GM19324 (cell line): ENCODE results near the gene KDM2B.
A peak's percentile ranks its signal among the peaks of the same experiment; 100 is the strongest.

Experiments used
- ATAC-seq: cut with Tn5 transposase; IDR thresholded peaks from one replicate; pipeline ENCODE4 v1.9.1; 2021; ENCODE audit warnings: mild to moderate bottlenecking, moderate library complexity; ENCODE audit not compliant: unreplicated experiment, low FRiP score

The KDM2B gene

DNA sequence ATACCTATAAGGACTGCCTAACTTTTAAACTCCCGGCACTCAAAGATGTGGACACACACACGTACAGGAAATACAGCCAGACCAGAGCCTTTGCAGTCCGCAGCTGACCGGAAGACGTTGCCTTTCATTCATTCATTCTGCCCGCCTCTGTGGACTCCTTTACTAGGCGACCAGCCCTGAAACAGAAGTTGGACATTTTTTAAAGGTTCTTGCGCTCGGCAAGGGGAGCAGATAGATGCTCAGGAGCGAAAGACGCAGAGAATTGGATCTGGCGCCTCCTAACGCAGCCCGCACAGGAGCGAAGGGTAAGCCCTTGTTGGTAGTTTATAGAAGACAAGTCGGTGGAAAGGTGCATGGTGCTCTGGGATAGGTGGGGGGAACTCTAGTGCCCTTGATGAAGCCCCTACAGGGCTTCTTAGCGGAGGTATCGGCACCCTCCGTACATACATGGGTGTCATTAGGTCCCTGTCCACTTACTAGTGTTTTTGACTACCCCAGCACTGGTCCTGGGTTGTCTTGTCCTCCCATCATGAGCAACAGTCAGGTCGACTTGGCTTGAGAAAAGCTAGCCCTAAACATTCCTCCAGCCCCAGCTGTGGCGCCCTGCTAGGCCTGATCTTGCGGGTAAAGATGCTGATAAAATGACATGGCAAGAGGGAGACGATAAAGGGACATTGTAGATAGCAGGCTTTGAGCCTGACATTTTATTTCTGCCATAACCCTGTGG, at the start of gene KDM2B:
KDM2B (minus strand) TSS at position 65 of the 727 bp plus-strand sequence. CDS start 112 bp downstream, outside the sequence.
- ATAC-seq = no peak

DNA sequence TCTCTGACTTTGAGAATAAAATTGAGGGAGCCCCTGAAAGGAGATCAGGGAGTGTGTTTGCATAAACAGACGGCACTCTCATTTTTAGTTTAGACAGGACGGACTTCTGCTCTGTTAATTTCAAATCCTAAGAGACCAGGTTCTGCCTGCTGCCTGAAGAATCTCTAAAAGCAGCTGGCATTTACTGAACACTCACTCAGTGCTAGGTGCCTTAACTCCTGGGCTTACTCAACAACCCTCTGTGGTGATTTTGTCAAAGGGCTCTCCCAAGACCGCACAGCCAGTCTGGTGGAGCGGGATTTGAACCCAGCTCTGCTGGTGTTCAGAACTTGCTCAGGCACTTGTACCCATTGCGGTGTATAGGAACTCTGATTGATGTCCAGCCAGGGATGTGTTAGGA, 47.7 kb upstream of the KDM2B start:
- no peak for ATAC-seq

DNA sequence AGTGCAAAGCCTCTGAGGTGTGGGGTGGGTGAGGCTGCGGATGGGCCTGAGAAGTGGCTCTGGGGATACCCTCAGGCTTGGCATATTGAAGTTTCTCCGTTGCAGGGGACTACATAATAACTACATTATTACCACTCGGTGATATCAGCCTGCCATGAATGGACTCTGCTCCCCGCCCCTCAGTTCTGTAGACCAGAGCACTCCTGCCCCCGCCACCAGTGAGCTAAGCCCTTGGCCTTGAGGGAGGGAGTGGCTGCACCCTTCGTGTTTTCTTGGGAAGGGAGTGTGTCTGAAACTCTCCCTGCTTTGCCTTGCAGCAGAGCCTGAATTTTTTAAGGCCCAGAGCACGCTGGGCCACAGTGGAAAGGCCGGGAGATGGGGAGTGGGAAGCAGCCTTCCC, 47.2 kb upstream of the KDM2B start:
- no peak for ATAC-seq

DNA sequence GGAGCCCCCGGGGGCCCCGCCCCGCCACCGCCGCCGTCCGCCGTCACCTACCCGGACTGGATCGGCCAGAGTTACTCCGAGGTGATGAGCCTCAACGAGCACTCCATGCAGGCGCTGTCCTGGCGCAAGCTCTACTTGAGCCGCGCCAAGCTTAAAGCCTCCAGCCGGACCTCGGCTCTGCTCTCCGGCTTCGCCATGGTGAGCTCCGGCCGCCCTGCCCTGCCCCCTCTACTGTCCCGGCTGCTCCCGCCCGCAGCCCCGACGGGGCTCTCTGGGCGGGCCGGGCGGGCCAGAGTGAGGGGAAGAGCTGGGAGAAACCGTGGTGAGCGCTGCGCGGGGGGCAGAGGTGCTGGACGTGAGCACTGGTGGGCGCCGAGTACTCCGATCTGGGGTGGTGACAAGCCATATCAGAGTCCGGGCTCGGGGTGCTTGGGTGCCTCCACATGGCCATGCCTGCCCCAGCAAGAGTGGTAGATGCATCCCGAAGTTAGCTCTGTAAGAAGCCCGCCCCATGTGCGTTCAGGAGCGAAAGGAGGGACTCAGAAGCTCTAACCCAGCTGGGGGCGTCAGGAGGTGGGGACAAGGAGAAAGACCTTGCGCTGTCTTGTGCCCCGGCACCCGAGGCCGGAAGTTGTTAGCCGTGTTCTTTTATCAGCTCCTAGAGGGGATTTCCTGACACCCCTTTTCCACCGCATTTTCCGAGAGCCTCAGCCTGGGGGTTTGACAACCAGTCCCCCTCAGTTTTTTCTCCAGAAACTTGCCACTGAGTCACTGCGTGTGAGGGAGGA, 46.2 kb upstream of the KDM2B start:
- ATAC-seq = peak; percentile 32

DNA sequence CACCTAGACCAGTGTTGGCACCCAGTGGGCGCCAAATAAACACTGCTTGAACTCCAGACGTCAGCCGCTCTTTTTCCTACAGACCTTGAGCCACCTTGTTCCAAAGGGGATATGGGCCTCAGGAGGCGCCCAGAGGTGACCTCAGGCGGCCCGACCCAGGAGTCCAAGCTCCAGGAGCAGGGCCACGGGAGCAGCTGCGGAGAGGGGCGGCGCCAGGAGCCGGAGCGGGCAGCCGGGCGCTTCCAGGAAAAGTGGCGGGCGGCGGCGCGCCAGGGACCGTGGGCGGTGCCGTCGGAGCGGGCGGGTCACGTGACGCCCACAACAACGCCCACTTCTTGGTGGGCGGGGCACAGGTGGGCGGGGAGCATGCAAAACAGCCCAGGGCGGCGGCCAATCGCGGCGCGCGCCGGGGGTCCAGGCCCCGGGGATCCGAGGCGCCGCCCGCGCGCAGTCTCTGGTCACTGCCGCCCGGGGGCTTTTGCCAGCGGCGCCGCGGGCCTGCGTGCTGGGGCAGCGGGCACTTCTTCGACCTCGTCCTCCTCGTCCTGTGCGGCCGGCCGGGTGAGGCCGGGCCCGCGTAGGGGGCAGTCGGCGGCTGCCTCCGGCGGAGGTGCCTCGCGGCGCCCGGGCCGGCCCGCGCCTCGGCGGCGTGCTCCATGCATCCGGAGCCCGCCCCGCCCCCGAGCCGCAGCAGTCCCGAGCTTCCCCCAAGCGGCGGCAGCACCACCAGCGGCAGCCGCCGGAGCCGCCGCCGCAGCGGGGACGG, 45.4 kb upstream of the KDM2B start, which contains the start of gene ORAI1:
ORAI1 (plus strand) TSS at position 444 of the 766 bp plus-strand sequence.
- ATAC-seq = peak; percentile 86

DNA sequence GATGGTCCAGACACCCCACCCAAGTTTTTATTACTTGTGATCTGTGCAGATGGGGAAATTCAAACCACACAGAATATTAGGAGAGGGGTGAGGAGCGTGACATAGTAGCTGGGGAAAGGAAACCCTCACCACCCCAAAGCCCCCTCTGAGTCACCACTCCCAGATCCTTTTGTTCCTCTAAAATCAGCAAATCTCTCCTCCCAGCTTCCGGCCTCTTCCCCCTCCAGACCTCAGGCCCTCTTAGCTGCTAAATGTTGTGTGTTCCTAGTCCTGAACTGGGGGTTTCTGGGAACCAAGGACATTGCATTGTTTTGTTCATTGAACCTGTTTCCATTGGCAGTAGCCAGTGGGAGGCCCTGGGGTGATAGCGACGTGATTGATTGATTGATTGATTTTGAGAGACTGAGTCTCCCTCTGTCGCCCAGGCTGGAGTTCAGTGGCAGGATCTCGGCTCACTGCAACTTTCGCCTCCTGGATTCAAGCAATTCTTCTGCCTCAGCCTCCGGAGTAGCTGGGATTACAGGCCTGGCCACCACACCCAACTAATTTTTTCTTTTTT, 39.6 kb upstream of the KDM2B start:
- no peak for ATAC-seq

DNA sequence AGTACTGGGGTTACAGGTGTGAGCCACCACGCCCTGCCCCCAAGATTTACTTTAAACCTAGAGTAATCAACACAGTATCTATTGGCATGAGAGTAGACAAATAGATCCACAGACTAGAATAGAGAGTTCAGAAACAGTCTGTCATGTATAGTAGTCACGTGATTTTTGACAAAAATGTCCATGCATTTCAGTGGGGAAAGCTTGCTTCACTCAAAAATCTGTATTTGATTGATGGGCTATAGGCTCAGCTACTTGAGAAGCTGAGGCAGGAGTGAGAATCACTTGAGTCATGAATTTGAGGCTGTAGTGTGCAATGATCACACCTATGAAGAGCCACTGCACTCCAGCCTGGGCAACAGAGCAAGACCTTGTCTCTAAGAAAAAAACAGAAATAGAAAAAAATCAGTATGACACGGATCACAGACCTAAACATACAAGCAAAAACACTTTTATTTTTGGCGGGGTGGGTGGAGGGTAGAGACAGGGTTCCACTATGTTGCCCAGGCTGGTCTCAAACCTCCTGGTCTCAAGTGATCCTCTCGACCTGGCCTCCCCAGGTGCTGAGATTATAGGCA, 37.9 kb upstream of the KDM2B start:
- ATAC-seq = no peak

DNA sequence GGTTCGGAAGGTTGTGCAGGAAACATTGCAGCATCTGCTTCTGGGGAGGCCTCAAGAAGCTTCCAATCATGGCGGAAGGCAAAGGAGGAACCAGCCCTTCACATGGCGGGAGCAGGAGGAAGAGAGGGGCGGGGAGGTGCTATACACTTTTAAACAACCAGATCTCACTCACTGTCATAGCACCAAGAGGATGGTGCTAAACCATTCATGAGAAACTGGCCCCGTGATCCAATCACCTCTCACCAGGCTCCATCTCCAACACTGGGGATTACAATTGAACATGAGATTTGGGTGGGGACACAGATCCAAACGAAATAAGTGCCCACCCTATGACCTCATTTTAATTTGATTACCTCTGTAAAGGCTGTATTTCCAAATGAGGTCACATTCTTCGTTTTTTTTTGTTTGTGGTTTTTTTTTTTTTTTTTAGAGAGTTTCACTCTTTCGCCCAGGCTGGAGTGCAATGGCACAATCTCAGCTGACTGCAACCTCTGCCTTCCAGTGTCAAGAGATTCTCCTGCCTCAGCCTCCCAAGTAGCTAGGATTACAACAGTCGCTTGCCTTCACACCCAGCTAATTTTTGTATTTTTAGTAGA, 34.1 kb upstream of the KDM2B start:
- ATAC-seq = no peak

DNA sequence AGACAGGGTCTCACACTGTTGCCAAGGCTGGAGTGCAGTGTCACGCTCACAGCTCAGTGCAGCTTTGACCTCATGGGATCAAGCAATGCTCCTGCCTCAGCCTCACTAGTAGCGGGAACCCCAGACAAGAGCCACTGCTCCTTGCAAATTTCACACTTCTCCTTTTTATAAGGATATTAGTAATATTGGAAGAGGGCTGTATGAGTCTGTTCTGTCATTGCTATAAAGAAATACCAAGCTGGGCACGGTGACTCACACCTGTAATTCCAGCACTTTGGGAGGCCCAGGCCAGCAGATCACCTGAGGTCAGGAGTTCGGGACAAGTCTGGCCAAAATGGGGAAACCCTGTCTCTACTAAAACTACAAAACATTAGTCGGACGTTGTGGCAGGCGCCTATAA, 32.6 kb upstream of the KDM2B start:
- ATAC-seq = no peak

DNA sequence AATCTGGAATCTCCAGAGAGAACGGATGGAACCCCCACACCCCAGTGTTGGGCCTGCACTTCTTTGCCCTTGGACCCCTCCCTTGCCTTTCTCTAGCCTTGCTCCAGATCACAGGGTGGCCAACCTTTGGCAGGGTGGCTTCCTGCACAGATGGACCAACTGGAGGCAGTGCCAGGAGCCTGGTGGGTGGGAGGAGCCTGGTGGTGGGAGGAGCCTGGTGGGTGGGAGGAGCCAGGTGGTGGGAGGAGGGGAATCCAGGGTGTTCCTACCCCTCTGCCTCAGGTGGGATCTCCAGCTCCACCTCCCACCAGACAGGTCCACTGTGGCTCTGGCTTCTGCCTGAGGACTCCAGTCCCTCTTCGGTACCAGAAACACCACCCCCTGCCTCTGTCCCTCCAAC, 30.5 kb upstream of the KDM2B start:
- ATAC-seq = no peak

DNA sequence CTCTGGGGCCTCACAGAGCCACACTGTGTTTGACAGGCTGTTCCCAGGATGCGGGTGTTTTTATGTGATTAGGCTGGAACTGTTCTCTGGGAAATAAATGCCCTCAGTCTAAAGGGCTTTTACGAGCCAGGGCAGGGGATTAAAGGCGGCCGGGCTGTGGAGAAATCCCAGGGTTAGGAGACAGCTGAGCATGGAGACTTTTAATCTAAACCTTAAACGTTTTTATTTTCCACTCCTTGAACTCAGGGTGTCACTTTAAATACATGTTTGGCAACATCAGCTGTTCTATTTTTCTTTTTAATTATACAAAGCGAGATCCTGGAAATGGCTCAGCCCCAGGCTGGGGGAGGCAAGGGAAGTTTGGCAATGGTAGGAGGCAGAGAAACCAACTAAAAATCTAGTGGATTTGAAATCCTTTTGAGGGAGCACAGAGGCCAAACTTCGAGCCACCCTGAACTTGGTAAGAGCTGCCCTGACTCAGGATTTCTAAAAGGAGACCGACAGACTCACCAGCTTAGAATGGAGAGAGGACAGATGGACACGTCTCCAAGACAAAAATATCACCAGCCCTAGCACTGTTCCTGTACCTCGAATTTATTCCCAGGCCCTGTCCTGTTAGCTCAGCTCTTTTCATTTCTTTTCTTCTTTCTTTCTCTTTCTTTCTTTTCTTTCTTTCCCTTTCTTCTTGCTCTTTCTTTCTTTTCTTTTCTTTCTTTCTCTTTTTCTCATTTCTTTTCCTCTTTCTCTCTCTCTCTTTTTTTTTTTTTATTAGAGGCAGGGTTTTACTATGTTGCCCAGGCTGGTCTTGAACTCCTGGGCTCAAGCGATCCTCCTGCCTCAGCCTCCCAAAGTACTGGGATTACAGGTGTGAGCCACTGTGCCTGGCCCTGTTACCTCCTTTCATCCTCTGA, 29.7 kb upstream of the KDM2B start:
- ATAC-seq = no peak

DNA sequence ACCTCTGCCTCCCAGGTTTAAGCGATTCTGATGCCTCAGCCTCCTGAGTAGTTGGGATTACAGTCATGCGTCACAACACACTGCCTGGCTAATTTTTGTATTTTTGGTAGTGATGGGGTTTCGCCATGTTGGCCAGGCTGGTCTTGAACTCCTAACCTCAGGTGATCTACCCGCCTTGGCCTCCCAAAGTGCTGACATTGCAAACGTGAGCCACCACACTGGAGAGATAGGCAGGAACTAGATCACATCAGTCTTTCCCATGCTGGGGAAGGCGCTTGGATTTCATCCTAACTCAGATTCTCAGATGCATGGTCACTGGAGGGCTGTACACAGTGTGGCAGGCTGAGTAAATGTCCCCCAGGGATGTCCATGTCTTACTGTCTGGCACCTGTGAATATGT, 27.5 kb upstream of the KDM2B start:
- ATAC-seq = no peak

DNA sequence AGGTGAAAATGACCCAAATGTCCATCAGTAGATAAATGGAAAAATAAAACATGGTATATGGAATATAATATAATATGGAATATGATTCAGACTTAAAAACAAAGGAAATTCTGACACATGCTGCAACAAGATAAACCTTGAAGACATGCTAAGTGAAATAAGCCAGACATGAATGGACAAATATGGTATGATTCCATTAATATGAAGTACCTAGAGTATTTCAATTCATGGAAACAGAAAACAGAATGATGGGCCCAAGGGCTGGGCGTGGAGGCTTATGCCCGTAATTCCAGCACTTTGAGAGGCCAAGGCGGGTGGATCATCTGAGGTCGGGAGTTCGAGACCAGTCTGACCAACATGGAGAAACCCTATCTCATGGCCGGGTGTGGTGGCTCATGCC, 22.8 kb upstream of the KDM2B start:
- no peak for ATAC-seq

DNA sequence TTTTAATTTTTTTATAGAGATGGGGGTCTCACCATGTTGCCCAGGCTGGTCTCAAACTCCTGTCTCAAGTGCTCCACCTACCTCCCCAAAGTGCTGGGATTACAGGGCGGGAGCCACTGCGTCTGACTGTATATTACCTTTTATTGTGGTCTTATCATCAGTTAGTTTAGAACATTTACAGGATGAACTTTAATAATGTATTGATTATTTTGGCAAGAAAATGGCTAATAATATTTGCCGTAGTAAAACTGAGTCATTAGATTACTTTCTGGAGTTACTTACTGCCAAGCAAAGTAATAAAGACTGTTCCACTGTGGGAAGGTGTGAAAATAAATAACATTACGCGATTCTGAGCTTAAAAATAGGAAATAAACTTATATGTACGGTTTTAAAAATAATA, 21.9 kb upstream of the KDM2B start:
- no peak for ATAC-seq

DNA sequence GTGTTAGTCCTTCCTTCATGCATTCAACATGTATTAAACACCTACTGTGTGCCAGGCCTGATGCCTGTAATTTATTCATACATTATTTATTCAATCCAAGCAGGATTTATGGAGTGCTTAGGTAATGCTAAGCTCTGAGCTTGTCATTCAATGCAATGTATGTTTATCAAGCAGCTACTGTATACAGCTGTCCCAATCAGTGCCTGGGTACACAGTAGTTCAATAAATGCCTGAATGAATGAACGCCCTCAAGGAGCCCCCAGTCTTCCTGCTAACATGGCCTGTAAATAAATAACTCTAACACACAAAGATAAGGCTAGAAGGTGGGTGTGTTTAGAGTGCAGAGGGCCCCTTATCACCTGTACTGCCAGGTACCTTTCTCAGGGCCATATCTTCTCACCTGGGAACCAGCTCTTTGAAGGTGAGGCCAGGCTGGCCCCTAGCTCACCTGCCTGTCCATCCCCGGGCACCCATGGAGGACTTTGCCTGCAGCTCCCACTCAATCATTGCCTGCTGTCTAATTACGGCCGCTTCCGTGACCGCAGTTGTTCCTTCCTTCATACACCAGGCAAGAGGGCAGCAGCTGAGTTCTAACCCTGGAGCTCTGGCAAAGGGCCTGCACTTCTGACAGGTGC, 20.0 kb upstream of the KDM2B start:
- ATAC-seq = no peak

DNA sequence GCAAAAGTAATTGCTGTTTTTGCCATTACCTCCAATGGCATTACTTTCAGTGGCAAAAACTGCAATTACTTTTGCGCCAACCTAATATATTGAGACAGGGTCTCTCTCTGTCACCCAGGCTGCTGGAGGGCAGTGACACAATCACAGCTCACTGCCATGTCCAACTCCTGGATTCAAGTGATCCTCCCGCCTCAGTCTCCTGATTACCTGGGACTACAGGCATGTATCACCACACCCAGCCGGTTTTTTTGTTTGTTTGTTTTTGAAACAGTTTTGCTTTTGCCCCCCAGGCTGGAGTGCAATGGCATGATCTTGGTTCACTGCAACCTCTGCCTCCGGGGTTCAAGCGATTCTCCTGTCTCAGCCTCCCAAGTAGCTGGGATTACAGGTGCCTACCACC, 15.7 kb upstream of the KDM2B start:
- ATAC-seq = no peak

DNA sequence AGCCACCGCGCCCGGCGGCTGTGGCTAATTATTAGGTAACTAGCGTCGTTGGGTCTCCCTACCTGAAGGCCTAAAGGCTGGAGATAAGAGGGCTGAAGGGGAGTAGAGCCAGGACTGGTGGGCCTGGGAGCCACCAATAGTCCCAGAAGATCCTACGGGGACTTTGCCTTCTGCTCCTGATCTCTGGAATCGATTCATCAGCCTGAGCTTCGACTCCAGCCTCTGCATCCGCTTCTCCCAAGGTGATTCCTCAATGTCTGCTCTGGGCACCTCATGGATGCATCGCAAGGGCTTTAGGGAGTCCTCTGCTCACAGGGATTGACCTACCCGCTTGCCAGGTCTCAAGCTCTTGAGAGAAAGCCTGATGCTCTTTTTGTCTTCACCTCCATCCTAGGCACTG, 14.7 kb upstream of the KDM2B start:
- no peak for ATAC-seq

DNA sequence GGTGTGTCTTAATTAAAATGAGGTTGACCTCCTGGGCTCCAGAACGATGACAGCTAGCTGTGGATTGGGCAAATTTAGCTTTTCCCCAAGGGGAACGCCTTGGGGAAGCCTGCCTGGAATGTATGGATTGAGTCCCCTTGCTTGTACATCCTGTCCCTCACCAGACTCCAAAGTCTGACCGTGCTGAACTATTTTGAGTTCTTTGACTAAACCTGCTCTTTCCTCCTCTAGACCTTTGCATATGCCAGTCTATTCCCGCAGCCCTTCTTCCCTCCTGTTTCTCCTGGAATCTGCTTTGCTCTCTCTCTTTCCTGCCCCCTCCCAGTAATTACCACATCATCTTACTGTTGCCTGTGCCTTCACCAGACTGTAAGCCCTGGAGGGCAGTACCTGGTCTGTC, 11.5 kb upstream of the KDM2B start:
- no peak for ATAC-seq
